Neural progenitor cell (in vitro differentiated cells): ENCODE results near the gene NDEL1.

Experiments
- EZH2 ChIP-seq: fragments of 200-600 bp; sonication (generic); IDR thresholded peaks from 2 replicates; pipeline ENCODE4 v1.6.1; 2017; ENCODE audit warnings: antibody characterized with exemption, mild to moderate bottlenecking, moderate library complexity
- EZH2phosphoT487 ChIP-seq: fragments of 200-600 bp; sonication (generic); IDR thresholded peaks from 2 replicates; pipeline ENCODE4 v1.6.1; 2017; ENCODE audit warnings: antibody characterized with exemption
- TF ChIP-seq, protein P1 (sequence below): fragments of 200-600 bp; sonication (generic); IDR thresholded peaks from 2 replicates; pipeline ENCODE4 v1.5.1; 2017; ENCODE audit warnings: antibody characterized with exemption, mild to moderate bottlenecking

DNA sequence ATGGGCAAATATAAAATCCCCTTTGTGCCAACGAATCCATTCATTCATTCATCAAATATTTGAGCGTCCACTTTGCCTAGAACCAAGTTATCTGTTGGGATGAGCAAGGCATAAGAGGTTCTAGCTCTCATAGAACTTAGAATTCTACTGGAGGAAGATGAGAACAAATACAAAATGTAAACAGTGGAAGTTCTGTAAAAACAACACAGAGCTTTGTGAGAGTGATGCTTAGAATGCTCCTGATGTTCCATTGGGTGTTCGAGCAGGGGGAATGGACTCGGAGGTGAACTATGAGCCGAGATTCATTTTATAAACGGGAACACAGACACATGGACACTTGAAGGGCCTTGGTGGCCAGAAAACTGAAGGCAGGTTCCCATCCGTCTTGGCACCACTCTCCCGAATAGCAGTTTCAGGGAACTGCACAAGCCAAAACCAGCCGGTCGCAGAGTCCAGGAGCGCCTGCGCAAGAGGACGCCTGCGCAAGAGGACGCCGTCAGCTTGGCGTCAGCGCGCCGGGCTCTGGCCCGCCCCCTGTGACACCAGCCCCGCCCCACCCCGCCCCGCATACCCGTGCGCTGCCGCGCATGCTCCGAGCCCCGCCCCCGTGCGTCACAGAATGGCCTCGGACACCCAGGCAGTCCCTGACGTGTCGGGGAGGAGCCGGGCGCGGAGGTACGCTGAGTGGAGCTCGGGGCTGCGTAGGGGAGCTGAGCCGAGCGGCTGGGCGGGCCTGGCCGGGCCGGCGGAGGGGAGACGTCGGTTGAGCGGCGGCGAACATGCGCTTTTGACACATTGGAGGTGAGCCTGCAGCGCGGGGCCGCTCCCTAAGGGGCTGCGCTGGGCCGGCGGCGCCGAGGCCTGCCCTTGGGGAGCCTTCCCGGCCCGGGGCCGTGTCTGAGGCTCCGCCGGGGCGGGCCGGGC is at the start of gene NDEL1:
- TF ChIP-seq EZH2 = no peak
- TF ChIP-seq, protein P1, sequence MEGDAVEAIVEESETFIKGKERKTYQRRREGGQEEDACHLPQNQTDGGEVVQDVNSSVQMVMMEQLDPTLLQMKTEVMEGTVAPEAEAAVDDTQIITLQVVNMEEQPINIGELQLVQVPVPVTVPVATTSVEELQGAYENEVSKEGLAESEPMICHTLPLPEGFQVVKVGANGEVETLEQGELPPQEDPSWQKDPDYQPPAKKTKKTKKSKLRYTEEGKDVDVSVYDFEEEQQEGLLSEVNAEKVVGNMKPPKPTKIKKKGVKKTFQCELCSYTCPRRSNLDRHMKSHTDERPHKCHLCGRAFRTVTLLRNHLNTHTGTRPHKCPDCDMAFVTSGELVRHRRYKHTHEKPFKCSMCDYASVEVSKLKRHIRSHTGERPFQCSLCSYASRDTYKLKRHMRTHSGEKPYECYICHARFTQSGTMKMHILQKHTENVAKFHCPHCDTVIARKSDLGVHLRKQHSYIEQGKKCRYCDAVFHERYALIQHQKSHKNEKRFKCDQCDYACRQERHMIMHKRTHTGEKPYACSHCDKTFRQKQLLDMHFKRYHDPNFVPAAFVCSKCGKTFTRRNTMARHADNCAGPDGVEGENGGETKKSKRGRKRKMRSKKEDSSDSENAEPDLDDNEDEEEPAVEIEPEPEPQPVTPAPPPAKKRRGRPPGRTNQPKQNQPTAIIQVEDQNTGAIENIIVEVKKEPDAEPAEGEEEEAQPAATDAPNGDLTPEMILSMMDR = no peak
- no peak for TF ChIP-seq EZH2phosphoT487
